WTC11 (cell line): ENCODE results near the gene MSI1. TPM values are rescaled to one million over a fixed set of nuclear protein-coding genes. Genes with fewer than 3 reads are reported as not detected.

Experiments
- ATAC-seq: fragments of 200-7000 bp; cut with Tn5 transposase; 2 replicates; pipeline ENCODE4 v1.10.0; 2021; ENCODE audit warnings: mild to moderate bottlenecking, moderate library complexity
- CTCF ChIA-PET: fragments of 300-600 bp; sonication (Branson Sonifier 250); formaldehyde crosslinking; loops from one replicate; lab custom pipeline; 2021; ENCODE audit warnings: antibody characterized with exemption; lab: Charles Lee
- POLR2A ChIA-PET: fragments of 350-600 bp; sonication (Branson Sonifier 250); formaldehyde crosslinking; loops from one replicate; lab custom pipeline; 2021; ENCODE audit warnings: antibody characterized with exemption; lab: Charles Lee
- DNase-seq: peaks from one replicate; pipeline ENCODE4 v3.0.0; 2021; ENCODE audit warnings: low spot score
- H3K27ac Mint-ChIP-seq: 2 replicates; pipeline ENCODE4 v1.8.0; 2021; ENCODE audit warnings: mixed read lengths
- H3K27me3 Mint-ChIP-seq: 2 replicates; pipeline ENCODE4 v1.8.0; 2021; ENCODE audit warnings: low read depth, mild to moderate bottlenecking, moderate library complexity, mixed read lengths
- H3K36me3 Mint-ChIP-seq: 2 replicates; pipeline ENCODE4 v1.8.0; 2021; ENCODE audit warnings: mixed read lengths
- H3K4me1 Mint-ChIP-seq: 2 replicates; pipeline ENCODE4 v1.8.0; 2022; ENCODE audit warnings: mixed read lengths
- H3K4me3 Mint-ChIP-seq: 2 replicates; pipeline ENCODE4 v1.8.0; 2021; ENCODE audit warnings: mild to moderate bottlenecking, moderate library complexity, mixed read lengths
- H3K9me3 Mint-ChIP-seq: 2 replicates; pipeline ENCODE4 v1.8.0; 2021; ENCODE audit warnings: mixed read lengths
- ATF2 ChIP-seq: sonication (generic); formaldehyde crosslinking; IDR thresholded peaks from 2 replicates; pipeline ENCODE4 v1.8.1; 2022; ENCODE audit warnings: low read depth, missing genetic modification reagents, borderline replicate concordance
- CREM ChIP-seq: sonication (generic); formaldehyde crosslinking; IDR thresholded peaks from 2 replicates; pipeline ENCODE4 v1.8.1; 2022; ENCODE audit warnings: mild to moderate bottlenecking, missing genetic modification reagents, moderate library complexity
- ETV6 ChIP-seq: sonication (generic); formaldehyde crosslinking; IDR thresholded peaks from 2 replicates; pipeline ENCODE4 v1.8.1; 2022; ENCODE audit warnings: mild to moderate bottlenecking, missing genetic modification reagents
- FOXK1 ChIP-seq: sonication (generic); formaldehyde crosslinking; IDR thresholded peaks from 2 replicates; pipeline ENCODE4 v1.8.0; 2022; ENCODE audit warnings: mild to moderate bottlenecking, moderate library complexity, missing genetic modification reagents
- MYBL2 ChIP-seq: sonication (generic); formaldehyde crosslinking; IDR thresholded peaks from 2 replicates; pipeline ENCODE4 v1.8.1; 2023; ENCODE audit warnings: mild to moderate bottlenecking, moderate library complexity, missing genetic modification reagents
- SMAD3 ChIP-seq: sonication (generic); formaldehyde crosslinking; IDR thresholded peaks from 2 replicates; pipeline ENCODE4 v1.8.0; 2022; ENCODE audit warnings: missing genetic modification reagents, mild to moderate bottlenecking, borderline replicate concordance
- SOX15 ChIP-seq: fragments of 250-450 bp; sonication (Bioruptor Pico); IDR thresholded peaks from 2 replicates; pipeline ENCODE4 v1.9.0; 2021; ENCODE audit warnings: mild to moderate bottlenecking
- ZNF281 ChIP-seq: sonication (generic); formaldehyde crosslinking; IDR thresholded peaks from 2 replicates; pipeline ENCODE4 v1.8.0; 2023; ENCODE audit warnings: mild to moderate bottlenecking, missing genetic modification reagents
- total RNA-seq: library from RNA; stranded (reverse); gene quantifications from 3 replicates; pipeline ENCODE4 v1.2.3, GENCODE V29; 2021
- TF ChIP-seq, protein P1 (sequence below): fragments of 200-600 bp; IDR thresholded peaks from 2 replicates; pipeline ENCODE4 v1.8.0; 2022; ENCODE audit warnings: antibody characterized with exemption
- TF ChIP-seq, protein P2 (sequence below): fragments of 250-450 bp; sonication (Bioruptor Pico); IDR thresholded peaks from 2 replicates; pipeline ENCODE4 v1.9.0; 2021; ENCODE audit warnings: mild to moderate bottlenecking
- TF ChIP-seq, protein P3 (sequence below): sonication (generic); formaldehyde crosslinking; IDR thresholded peaks from 2 replicates; pipeline ENCODE4 v1.8.1; 2023; ENCODE audit warnings: mild to moderate bottlenecking, missing genetic modification reagents
- TF ChIP-seq, protein P4 (sequence below): fragments of 250-450 bp; sonication (Bioruptor Pico); IDR thresholded peaks from 2 replicates; pipeline ENCODE4 v1.8.0; 2021; ENCODE audit warnings: mild to moderate bottlenecking
- TF ChIP-seq, protein P5 (sequence below): sonication (generic); formaldehyde crosslinking; IDR thresholded peaks from 2 replicates; pipeline ENCODE4 v1.8.0; 2022; ENCODE audit warnings: mild to moderate bottlenecking, missing genetic modification reagents
- TF ChIP-seq, protein P6 (sequence below): sonication (generic); formaldehyde crosslinking; IDR thresholded peaks from 2 replicates; pipeline ENCODE4 v1.8.1; 2023; ENCODE audit warnings: mild to moderate bottlenecking, missing genetic modification reagents

The MSI1 gene
- total RNA-seq, 1 experiment from 2014 or later = 71.5 TPM

DNA sequence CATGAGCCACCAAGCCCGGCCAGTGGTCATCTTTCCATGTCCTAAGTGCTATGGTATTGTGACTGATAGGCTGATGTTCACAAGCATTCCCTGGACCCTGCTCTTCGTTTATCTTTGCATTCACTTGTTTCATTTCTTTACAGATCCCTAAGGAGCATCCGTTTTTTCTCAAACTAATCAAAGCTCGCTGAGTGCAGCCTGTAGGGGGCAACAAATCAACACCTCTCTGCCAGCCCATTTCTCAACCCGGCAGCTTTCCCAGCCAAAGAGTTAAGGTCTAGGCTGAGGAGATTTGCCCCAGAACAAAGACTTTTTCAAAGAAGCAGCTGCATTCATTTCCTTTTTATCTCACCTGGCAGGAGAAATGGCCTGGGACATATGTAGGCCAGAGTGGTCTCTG is 54.7 kb downstream of the MSI1 start:
- peaks cover 11% of the 10 kb centered on the region for H3K4me1 Mint-ChIP-seq
- ChIA-PET POLR2A (interaction anchor here (0.7 to 1.0 kb wide), 2 partner anchors 21 to 23 kb away, joined by 4 to 6 read pairs; partner anchors contain the start of gene RNU4-1), CTCF (interaction anchor here (0.6 to 6.6 kb wide), 27 partner anchors 11 to 325 kb away, joined by 3 to 125 read pairs (median 4); partner anchors contain the start of genes BICDL1, COX6A1, PLA2G1B and PXN)
- no peak for TF ChIP-seq SOX15
- TF ChIP-seq ZNF281 (CRISPR knock-in tag) = no peak
- TF ChIP-seq, protein P1, sequence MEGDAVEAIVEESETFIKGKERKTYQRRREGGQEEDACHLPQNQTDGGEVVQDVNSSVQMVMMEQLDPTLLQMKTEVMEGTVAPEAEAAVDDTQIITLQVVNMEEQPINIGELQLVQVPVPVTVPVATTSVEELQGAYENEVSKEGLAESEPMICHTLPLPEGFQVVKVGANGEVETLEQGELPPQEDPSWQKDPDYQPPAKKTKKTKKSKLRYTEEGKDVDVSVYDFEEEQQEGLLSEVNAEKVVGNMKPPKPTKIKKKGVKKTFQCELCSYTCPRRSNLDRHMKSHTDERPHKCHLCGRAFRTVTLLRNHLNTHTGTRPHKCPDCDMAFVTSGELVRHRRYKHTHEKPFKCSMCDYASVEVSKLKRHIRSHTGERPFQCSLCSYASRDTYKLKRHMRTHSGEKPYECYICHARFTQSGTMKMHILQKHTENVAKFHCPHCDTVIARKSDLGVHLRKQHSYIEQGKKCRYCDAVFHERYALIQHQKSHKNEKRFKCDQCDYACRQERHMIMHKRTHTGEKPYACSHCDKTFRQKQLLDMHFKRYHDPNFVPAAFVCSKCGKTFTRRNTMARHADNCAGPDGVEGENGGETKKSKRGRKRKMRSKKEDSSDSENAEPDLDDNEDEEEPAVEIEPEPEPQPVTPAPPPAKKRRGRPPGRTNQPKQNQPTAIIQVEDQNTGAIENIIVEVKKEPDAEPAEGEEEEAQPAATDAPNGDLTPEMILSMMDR = peak; percentile 39; the same call in 1 of the 2 replicates
- TF ChIP-seq, protein P2, sequence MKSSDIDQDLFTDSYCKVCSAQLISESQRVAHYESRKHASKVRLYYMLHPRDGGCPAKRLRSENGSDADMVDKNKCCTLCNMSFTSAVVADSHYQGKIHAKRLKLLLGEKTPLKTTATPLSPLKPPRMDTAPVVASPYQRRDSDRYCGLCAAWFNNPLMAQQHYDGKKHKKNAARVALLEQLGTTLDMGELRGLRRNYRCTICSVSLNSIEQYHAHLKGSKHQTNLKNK (CRISPR knock-in tag) = no peak
- TF ChIP-seq MYBL2 (CRISPR knock-in tag) = no peak
- no peak for TF ChIP-seq CREM (CRISPR knock-in tag)
- no peaks in the 10 kb centered on the region for H3K36me3 Mint-ChIP-seq
- peak; percentile 47 for DNase-seq
- ATAC-seq = peak; percentile 22
- H3K27ac Mint-ChIP-seq = peak overlapping the region; percentile 41; the same call in 1 of the 2 replicates
- H3K4me3 Mint-ChIP-seq = no peak overlapping the region
- no peaks in the 10 kb centered on the region for H3K27me3 Mint-ChIP-seq
- 0 out of 2 replicates have a peak, but pooled peaks cover 4% of the 10 kb centered on the region for H3K9me3 Mint-ChIP-seq

DNA sequence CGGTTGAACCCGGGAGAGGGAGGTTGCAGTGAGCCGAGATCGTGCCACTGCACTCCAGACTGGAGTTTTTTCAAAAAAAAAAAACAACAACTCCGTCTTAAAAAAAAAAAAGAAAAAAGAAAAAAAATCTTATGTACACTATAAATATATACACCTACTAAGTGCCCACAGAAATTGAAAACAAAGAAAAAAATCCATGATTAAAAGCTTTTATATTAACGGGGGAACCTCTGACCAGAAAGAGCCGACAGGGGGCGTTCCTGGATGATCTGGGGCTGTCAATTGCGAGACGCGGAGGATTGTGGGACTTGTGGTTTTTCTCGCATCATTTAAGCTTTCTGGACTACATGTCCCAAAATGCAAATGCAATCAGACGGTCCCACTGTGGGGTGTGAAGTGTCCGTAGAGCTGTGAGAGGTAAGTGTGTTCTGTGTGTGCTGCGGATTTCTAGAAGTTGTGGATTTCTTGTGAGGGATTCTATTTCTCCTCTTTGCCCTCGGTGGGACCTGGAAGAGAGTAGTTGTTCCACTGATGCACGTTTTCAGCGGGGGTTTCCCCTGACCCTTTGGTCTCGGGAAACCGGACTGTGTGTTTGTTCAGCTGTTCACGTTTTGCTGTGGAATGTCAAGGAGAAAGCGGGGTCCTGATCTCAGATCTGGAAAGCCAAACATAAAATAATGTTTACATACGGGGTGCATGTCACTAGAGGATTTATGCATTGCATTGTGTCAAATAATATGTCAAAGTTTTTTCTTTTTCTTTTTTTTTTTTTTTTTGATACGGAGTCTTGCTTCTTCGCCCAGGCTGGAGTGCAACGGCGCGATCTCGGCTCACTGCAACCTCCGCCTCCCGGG is 66.8 kb downstream of the MSI1 start, which contains the start of gene SIRT4:
TSS of gene SIRT4 (plus strand) at position 360 of the 854 bp plus-strand sequence. CDS start 1,241 bp downstream, outside the sequence.
- CTCF ChIA-PET = interaction anchor here (0.6 to 4.5 kb wide), 51 partner anchors 8 to 299 kb away, joined by 3 to 125 read pairs (median 5); partner anchors contain the start of genes COX6A1, DYNLL1, PLA2G1B and POP5
- no peaks in the 10 kb centered on the region for H3K36me3 Mint-ChIP-seq
- peak within 1 kb of the TSS; percentile 91 for H3K27ac Mint-ChIP-seq
- peaks cover 6% of the 10 kb centered on the region; the same call in 1 of the 2 replicates for H3K4me1 Mint-ChIP-seq
- ATAC-seq (peak; percentile 95), DNase-seq (peak; percentile 89)
- no peaks in the 10 kb centered on the region for H3K9me3 Mint-ChIP-seq
- peaks cover 3% of the 10 kb centered on the region; the same call in 1 of the 2 replicates for H3K27me3 Mint-ChIP-seq
- peak within 1 kb of the TSS; percentile 95 for H3K4me3 Mint-ChIP-seq
- POLR2A ChIA-PET = interaction anchor here (0.6 to 2.4 kb wide), 9 partner anchors 9 to 101 kb away, joined by 3 to 21 read pairs (median 4); partner anchors contain the start of genes PXN, RNU4-1, RNU4-2 and RPLP0
- no peak for TF ChIP-seq CREM (CRISPR knock-in tag)
- TF ChIP-seq ATF2 (CRISPR knock-in tag) = no peak
- TF ChIP-seq ETV6 = 0 out of 2 replicates have a peak, but pooled peaks have one; percentile 19
- 0 out of 2 replicates have a peak, but pooled peaks have one; percentile 37 for TF ChIP-seq FOXK1
- TF ChIP-seq, protein P3, sequence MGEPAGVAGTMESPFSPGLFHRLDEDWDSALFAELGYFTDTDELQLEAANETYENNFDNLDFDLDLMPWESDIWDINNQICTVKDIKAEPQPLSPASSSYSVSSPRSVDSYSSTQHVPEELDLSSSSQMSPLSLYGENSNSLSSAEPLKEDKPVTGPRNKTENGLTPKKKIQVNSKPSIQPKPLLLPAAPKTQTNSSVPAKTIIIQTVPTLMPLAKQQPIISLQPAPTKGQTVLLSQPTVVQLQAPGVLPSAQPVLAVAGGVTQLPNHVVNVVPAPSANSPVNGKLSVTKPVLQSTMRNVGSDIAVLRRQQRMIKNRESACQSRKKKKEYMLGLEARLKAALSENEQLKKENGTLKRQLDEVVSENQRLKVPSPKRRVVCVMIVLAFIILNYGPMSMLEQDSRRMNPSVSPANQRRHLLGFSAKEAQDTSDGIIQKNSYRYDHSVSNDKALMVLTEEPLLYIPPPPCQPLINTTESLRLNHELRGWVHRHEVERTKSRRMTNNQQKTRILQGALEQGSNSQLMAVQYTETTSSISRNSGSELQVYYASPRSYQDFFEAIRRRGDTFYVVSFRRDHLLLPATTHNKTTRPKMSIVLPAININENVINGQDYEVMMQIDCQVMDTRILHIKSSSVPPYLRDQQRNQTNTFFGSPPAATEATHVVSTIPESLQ (CRISPR knock-in tag) = no peak
- TF ChIP-seq SMAD3 (CRISPR knock-in tag) = no peak
- TF ChIP-seq, protein P4, sequence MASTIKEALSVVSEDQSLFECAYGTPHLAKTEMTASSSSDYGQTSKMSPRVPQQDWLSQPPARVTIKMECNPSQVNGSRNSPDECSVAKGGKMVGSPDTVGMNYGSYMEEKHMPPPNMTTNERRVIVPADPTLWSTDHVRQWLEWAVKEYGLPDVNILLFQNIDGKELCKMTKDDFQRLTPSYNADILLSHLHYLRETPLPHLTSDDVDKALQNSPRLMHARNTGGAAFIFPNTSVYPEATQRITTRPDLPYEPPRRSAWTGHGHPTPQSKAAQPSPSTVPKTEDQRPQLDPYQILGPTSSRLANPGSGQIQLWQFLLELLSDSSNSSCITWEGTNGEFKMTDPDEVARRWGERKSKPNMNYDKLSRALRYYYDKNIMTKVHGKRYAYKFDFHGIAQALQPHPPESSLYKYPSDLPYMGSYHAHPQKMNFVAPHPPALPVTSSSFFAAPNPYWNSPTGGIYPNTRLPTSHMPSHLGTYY (CRISPR knock-in tag) = no peak
- TF ChIP-seq, protein P5, sequence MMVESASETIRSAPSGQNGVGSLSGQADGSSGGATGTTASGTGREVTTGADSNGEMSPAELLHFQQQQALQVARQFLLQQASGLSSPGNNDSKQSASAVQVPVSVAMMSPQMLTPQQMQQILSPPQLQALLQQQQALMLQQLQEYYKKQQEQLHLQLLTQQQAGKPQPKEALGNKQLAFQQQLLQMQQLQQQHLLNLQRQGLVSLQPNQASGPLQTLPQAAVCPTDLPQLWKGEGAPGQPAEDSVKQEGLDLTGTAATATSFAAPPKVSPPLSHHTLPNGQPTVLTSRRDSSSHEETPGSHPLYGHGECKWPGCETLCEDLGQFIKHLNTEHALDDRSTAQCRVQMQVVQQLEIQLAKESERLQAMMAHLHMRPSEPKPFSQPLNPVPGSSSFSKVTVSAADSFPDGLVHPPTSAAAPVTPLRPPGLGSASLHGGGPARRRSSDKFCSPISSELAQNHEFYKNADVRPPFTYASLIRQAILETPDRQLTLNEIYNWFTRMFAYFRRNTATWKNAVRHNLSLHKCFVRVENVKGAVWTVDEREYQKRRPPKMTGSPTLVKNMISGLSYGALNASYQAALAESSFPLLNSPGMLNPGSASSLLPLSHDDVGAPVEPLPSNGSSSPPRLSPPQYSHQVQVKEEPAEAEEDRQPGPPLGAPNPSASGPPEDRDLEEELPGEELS = 0 out of 2 replicates have a peak, but pooled peaks have one; percentile 34
- TF ChIP-seq, protein P6, sequence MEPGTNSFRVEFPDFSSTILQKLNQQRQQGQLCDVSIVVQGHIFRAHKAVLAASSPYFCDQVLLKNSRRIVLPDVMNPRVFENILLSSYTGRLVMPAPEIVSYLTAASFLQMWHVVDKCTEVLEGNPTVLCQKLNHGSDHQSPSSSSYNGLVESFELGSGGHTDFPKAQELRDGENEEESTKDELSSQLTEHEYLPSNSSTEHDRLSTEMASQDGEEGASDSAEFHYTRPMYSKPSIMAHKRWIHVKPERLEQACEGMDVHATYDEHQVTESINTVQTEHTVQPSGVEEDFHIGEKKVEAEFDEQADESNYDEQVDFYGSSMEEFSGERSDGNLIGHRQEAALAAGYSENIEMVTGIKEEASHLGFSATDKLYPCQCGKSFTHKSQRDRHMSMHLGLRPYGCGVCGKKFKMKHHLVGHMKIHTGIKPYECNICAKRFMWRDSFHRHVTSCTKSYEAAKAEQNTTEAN (CRISPR knock-in tag) = no peak
- TF ChIP-seq, protein P2 (CRISPR knock-in tag) = 0 out of 2 replicates have a peak, but pooled peaks have one; percentile 30
